NCI-H2107 treated with DMSO at 0.1 percent for 48 hours (cell line): ENCODE results near the gene MMAB.

ENCODE experiments used
- DNase-seq: peaks from one replicate; lab custom pipeline; 2025; ENCODE audit not compliant: unreplicated experiment; lab: John Stamatoyannopoulos, UW

Gene MMAB

GRCh38 chr12:109560867-109561710, 12.2 kb downstream of the MMAB start:
- DNase-seq: no peak

GRCh38 chr12:109559601-109560000, 13.7 kb downstream of the MMAB start:
- no peak for DNase-seq

GRCh38 chr12:109559200-109559505, 14.2 kb downstream of the MMAB start:
- DNase-seq: no peak

- no peak for DNase-seq
These were observed 14.7 kb downstream of the MMAB start for GRCh38 chr12:109558374-109559199.

GRCh38 chr12:109557805-109558204, 15.5 kb downstream of the MMAB start:
- no peak for DNase-seq

- no peak for DNase-seq
These were observed 16.1 kb downstream of the MMAB start for GRCh38 chr12:109557200-109557599.

- DNase-seq: no peak
These were observed 17.6 kb downstream of the MMAB start for GRCh38 chr12:109555431-109556315.

GRCh38 chr12:109554761-109555160, 18.5 kb downstream of the MMAB start:
- no peak for DNase-seq

GRCh38 chr12:109553906-109554500, 19.3 kb downstream of the MMAB start:
- DNase-seq: no peak

- no peak for DNase-seq
These were observed 19.8 kb downstream of the MMAB start for GRCh38 chr12:109553483-109553882.

GRCh38 chr12:109552971-109553370, 20.3 kb downstream of the MMAB start:
- DNase-seq: no peak

- no peak for DNase-seq
These were observed 22.2 kb downstream of the MMAB start for GRCh38 chr12:109551108-109551507.

GRCh38 chr12:109550281-109550680, 23.0 kb downstream of the MMAB start:
- DNase-seq: no peak

GRCh38 chr12:109549613-109550270, 23.6 kb downstream of the MMAB start:
- no peak for DNase-seq

GRCh38 chr12:109548258-109548657, 25.0 kb downstream of the MMAB start:
- DNase-seq: no peak

- no peak for DNase-seq
These were observed 26.0 kb downstream of the MMAB start for GRCh38 chr12:109547286-109547685.

- DNase-seq: no peak
These were observed 27.5 kb downstream of the MMAB start for GRCh38 chr12:109545826-109546225.

GRCh38 chr12:109544955-109545531, 28.3 kb downstream of the MMAB start:
- DNase-seq: no peak

GRCh38 chr12:109542876-109543275, 30.4 kb downstream of the MMAB start:
- DNase-seq: no peak

GRCh38 chr12:109542014-109542413, 31.3 kb downstream of the MMAB start:
- DNase-seq: no peak
